ENCODE data around the gene ABHD17C. TPM values are rescaled to one million over a fixed set of nuclear protein-coding genes. Genes with fewer than 3 reads are reported as not detected.

Gene ABHD17C
- total RNA-seq, 1 experiment from 2014 or later = 16.3 TPM

GRCh38 chr15:80780416-80781221, 85.5 kb downstream of the ABHD17C start:
- Histone ChIP-seq H3K4me3 (ENCODE audit: low read depth in 2 of 2, low read length in 2 of 2) (peak overlapping the region; percentile 50 to 57), H3K27ac (ENCODE audit: low read length) (no peak overlapping the region), H3K27me3 (ENCODE audit: control insufficient read depth, insufficient read depth, low read length) (peaks cover 33% of the 10 kb centered on the region), H3K9me3 (ENCODE audit: control insufficient read depth, insufficient read depth, low read depth, low read length) (no peaks in the 10 kb centered on the region), H3K36me3 (ENCODE audit: control insufficient read depth, insufficient read depth, low read length) (no peaks in the 10 kb centered on the region), H3K4me1 (ENCODE audit: control insufficient read depth, insufficient read depth, low read length) (peaks cover 6% of the 10 kb centered on the region; the same call in 1 of the 2 replicates)
- no peak for DNase-seq (ENCODE audit: low read depth, low spot score)
- intact Hi-C loops (cut with micrococcal nuclease; ENCODE audit: unreplicated experiment) = loop anchor here (2.0 kb wide), 1 partner anchor 190 kb away; no protein-coding TSS in a partner anchor
- ChIA-PET CTCF (interaction anchor here (0.6 to 5.2 kb wide), 3 partner anchors 107 to 213 kb away, joined by 3 to 65 read pairs (median 8); no protein-coding TSS in a partner anchor), POLR2A (no interaction called here)
- ATAC-seq = peak; percentile 29
- no TSS peak for BruUV-seq (replicated peaks)
- in situ Hi-C loops (cut with HindIII; ENCODE audit: low pct_unique_long_range_greater_than_20kb, low sequenced_read_pairs) = no loop called here
- TF ChIP-seq, protein P1, sequence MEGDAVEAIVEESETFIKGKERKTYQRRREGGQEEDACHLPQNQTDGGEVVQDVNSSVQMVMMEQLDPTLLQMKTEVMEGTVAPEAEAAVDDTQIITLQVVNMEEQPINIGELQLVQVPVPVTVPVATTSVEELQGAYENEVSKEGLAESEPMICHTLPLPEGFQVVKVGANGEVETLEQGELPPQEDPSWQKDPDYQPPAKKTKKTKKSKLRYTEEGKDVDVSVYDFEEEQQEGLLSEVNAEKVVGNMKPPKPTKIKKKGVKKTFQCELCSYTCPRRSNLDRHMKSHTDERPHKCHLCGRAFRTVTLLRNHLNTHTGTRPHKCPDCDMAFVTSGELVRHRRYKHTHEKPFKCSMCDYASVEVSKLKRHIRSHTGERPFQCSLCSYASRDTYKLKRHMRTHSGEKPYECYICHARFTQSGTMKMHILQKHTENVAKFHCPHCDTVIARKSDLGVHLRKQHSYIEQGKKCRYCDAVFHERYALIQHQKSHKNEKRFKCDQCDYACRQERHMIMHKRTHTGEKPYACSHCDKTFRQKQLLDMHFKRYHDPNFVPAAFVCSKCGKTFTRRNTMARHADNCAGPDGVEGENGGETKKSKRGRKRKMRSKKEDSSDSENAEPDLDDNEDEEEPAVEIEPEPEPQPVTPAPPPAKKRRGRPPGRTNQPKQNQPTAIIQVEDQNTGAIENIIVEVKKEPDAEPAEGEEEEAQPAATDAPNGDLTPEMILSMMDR (IDR thresholded peaks at IDR 0.05) = no peak
- TF ChIP-seq REST (IDR thresholded peaks at IDR 0.05; ENCODE audit: insufficient read depth in 1 of 2, low read depth in 2 of 2, low read length in 1 of 2) = peak; percentile 98 to 99

- intact Hi-C loops (cut with micrococcal nuclease; ENCODE audit: unreplicated experiment) (no loop called here), in situ Hi-C loops (cut with HindIII; ENCODE audit: low pct_unique_long_range_greater_than_20kb, low sequenced_read_pairs) (no loop called here)
- H3K27me3 ChIP-seq (ENCODE audit: control insufficient read depth, insufficient read depth, low read length) = peaks cover 31% of the 10 kb centered on the region
- BruUV-seq (replicated peaks) = no TSS peak
- no peaks in the 10 kb centered on the region for H3K36me3 ChIP-seq (ENCODE audit: control insufficient read depth, insufficient read depth, low read length)
- DNase-seq (ENCODE audit: low read depth, low spot score) = no peak
- H3K27ac ChIP-seq (ENCODE audit: low read length) = no peak overlapping the region
- no peak overlapping the region for H3K4me3 ChIP-seq (ENCODE audit: low read depth in 2 of 2, low read length in 2 of 2)
- no peaks in the 10 kb centered on the region for H3K9me3 ChIP-seq (ENCODE audit: control insufficient read depth, insufficient read depth, low read depth, low read length)
- ATAC-seq = no peak
- H3K4me1 ChIP-seq (ENCODE audit: control insufficient read depth, insufficient read depth, low read length) = 0 out of 2 replicates have a peak, but pooled peaks cover 4% of the 10 kb centered on the region
- ChIA-PET POLR2A (no interaction called here), CTCF (no interaction called here)
- TF ChIP-seq REST (IDR thresholded peaks at IDR 0.05; ENCODE audit: insufficient read depth in 1 of 2, low read depth in 2 of 2, low read length in 1 of 2) = no peak
- no peak for TF ChIP-seq TCF7L2 (IDR thresholded peaks at IDR 0.05; ENCODE audit: low read depth, low read length)
- TF ChIP-seq, protein P1 (IDR thresholded peaks at IDR 0.05) = no peak
- TF ChIP-seq POLR2AphosphoS5 (IDR thresholded peaks at IDR 0.05; ENCODE audit: low read depth, low read length) = no peak
- no peak for TF ChIP-seq SIN3A (IDR thresholded peaks at IDR 0.05; ENCODE audit: borderline replicate concordance, insufficient read depth, low read depth, low read length)
Measured at GRCh38 chr15:80783260-80783659, 88.2 kb downstream of the ABHD17C start.
